ENCODE data around the gene ADNP2.

DNA sequence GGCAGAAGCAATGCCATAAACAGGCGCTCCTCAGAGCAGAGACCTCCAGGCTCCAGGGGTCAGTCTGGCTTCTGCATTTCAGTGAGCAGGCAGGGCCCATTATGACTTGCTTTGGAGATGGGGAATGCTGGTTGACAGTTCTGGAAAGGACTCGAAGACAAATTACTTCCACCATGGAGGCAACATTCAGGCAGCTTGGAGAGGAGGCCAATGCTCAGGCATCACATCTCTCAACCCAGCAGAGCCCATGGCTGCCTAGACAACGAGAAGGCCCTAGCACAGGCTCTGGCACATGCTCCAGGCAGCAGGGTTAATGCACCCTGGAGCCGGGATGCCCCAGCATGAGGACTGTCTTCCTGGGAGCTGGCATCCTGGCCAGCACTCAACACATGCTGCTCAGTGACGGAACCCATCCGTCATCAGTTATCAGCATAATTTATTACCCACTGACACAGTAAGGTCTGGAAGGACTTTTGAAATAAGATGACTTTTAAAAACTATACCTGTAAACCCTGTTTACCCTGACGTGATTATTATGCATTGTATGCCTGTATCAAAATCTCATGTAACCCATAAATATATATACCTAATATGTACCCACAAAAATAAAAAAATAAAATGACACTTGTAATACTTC, 52.8 kb downstream of the ADNP2 start:
- TF ChIP-seq, protein P1, sequence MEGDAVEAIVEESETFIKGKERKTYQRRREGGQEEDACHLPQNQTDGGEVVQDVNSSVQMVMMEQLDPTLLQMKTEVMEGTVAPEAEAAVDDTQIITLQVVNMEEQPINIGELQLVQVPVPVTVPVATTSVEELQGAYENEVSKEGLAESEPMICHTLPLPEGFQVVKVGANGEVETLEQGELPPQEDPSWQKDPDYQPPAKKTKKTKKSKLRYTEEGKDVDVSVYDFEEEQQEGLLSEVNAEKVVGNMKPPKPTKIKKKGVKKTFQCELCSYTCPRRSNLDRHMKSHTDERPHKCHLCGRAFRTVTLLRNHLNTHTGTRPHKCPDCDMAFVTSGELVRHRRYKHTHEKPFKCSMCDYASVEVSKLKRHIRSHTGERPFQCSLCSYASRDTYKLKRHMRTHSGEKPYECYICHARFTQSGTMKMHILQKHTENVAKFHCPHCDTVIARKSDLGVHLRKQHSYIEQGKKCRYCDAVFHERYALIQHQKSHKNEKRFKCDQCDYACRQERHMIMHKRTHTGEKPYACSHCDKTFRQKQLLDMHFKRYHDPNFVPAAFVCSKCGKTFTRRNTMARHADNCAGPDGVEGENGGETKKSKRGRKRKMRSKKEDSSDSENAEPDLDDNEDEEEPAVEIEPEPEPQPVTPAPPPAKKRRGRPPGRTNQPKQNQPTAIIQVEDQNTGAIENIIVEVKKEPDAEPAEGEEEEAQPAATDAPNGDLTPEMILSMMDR (IDR thresholded peaks at IDR 0.05), result no peak
- TF ChIP-seq POLR2A (IDR thresholded peaks at IDR 0.05), result no peak
